Endothelial cell of umbilical vein (primary cell): ENCODE results near the gene KIF3B. TPM values are rescaled to one million over a fixed set of nuclear protein-coding genes. Genes with fewer than 3 reads are reported as not detected.

Experiments
- BruUV-seq: library from RNA; stranded (reverse); fragments of 400-500 nt; replicated peaks from 2 replicates; lab custom pipeline; 2021; lab: Mats Ljungman, UMichigan
- CTCF ChIA-PET: fragments of 300-600, 350-600 bp; sonication (Branson Sonifier 250); formaldehyde crosslinking; loops from one replicate; lab custom pipeline; 2021; ENCODE audit warnings: antibody characterized with exemption, inconsistent platforms; lab: Charles Lee
- POLR2A ChIA-PET: fragments of 300-600, 350-600 bp; sonication (Branson Sonifier 250); formaldehyde crosslinking; loops from one replicate; lab custom pipeline; 2021; ENCODE audit warnings: antibody characterized with exemption, inconsistent platforms; lab: Charles Lee
- DNase-seq: peaks from one replicate; pipeline ENCODE4 v3.0.0-alpha.2; 2011; ENCODE audit warnings: low read depth, low spot score
- FAIRE-seq: peaks from 2 replicates; lab custom pipeline; 2011; peaks lifted over from hg19 to GRCh38; lab: Jason Lieb, UNC
- H2AFZ ChIP-seq: 2 replicates; pipeline ENCODE4 v1.6.0; 2012; ENCODE audit warnings: low read depth, low read length, control low read depth, inconsistent platforms
- H3K27ac ChIP-seq: 2 replicates; pipeline ENCODE4 v1.5.1; 2011; ENCODE audit warnings: low read depth, mild to moderate bottlenecking, control low read depth, low read length, moderate library complexity; ENCODE audit not compliant: insufficient read depth
- H3K27me3 ChIP-seq, 2 experiments: 2 replicates each; pipeline versions ENCODE4 v1.6.0 to v1.6.1; 2011; ENCODE audit warnings: low read length in 2 of 2, mixed read lengths in 1 of 2; ENCODE audit not compliant: control insufficient read depth in 2 of 2, insufficient read depth in 2 of 2
- H3K36me3 ChIP-seq, 2 experiments: 2 replicates in 1 of 2; 3 replicates in 1 of 2; pipeline ENCODE4 v1.5.1; 2011; ENCODE audit warnings: low read length in 2 of 2, mild to moderate bottlenecking in 1 of 2, moderate library complexity in 1 of 2; ENCODE audit not compliant: control insufficient read depth in 2 of 2, insufficient read depth in 2 of 2; ENCODE audit errors: extremely low read depth in 1 of 2
- H3K4me1 ChIP-seq: 3 replicates; pipeline ENCODE4 v1.5.1; 2011; ENCODE audit warnings: mild to moderate bottlenecking, low read length; ENCODE audit not compliant: control insufficient read depth, insufficient read depth; ENCODE audit errors: extremely low read depth
- H3K4me2 ChIP-seq: 2 replicates; pipeline ENCODE4 v1.6.1; 2011; ENCODE audit warnings: low read length, control low read depth, mixed read lengths; ENCODE audit not compliant: insufficient read depth
- H3K4me3 ChIP-seq, 3 experiments: fragments of 200-600 bp in 1 of 3; sonication (generic), shearing (Covaris generic) in 1 of 3; replicated peaks in 1 of 3; 2 replicates each; pipeline ENCODE4 v1.5.1; 2011 to 2016; ENCODE audit warnings: control low read depth in 3 of 3, low read length in 3 of 3, mild to moderate bottlenecking in 2 of 3, inconsistent platforms in 1 of 3, low read depth in 1 of 3, moderate library complexity in 1 of 3; ENCODE audit not compliant: insufficient read depth in 1 of 3
- H3K79me2 ChIP-seq: 2 replicates; pipeline ENCODE4 v1.6.0; 2012; ENCODE audit warnings: low read length, inconsistent platforms; ENCODE audit not compliant: control insufficient read depth, insufficient read depth
- H3K9ac ChIP-seq: replicated peaks from 2 replicates; pipeline ENCODE3; 2011; ENCODE audit warnings: low read length, control low read depth; ENCODE audit not compliant: insufficient read depth; ENCODE audit errors: extremely low read depth
- H3K9me1 ChIP-seq: replicated peaks from 3 replicates; pipeline ENCODE4 v1.6.0; 2011; ENCODE audit warnings: mild to moderate bottlenecking, low read length; ENCODE audit not compliant: control insufficient read depth, insufficient read depth; ENCODE audit errors: extremely low read depth
- H3K9me3 ChIP-seq: replicated peaks from 2 replicates; pipeline ENCODE4 v1.5.1; 2012; ENCODE audit warnings: low read length, inconsistent platforms; ENCODE audit not compliant: control insufficient read depth, insufficient read depth
- H4K20me1 ChIP-seq: replicated peaks from 2 replicates; pipeline ENCODE3; 2011; ENCODE audit warnings: mild to moderate bottlenecking, low read length; ENCODE audit not compliant: control insufficient read depth, insufficient read depth; ENCODE audit errors: extremely low read depth
- EZH2 ChIP-seq: IDR thresholded peaks from 2 replicates; pipeline ENCODE4 v1.6.1; 2012; ENCODE audit warnings: borderline replicate concordance, low read depth, mild to moderate bottlenecking, moderate library complexity, low read length, inconsistent platforms; ENCODE audit not compliant: severe bottlenecking
- FOS ChIP-seq: IDR thresholded peaks from 2 replicates; pipeline ENCODE4 v1.6.1; 2011; ENCODE audit warnings: mild to moderate bottlenecking, low read length, moderate library complexity, borderline replicate concordance; ENCODE audit not compliant: insufficient read depth
- GATA2 ChIP-seq: IDR thresholded peaks from 2 replicates; pipeline ENCODE4 v1.7.0; 2011; ENCODE audit warnings: low read depth, mild to moderate bottlenecking, moderate library complexity, mixed read lengths, low read length; ENCODE audit not compliant: insufficient read length, insufficient read depth
- JUN ChIP-seq: IDR thresholded peaks from 2 replicates; pipeline ENCODE4 v1.6.1; 2011; ENCODE audit warnings: borderline replicate concordance, low read depth; ENCODE audit not compliant: insufficient read length, insufficient read depth
- MAX ChIP-seq: IDR thresholded peaks from 2 replicates; pipeline ENCODE4 v1.6.1; 2011; ENCODE audit not compliant: insufficient read depth, insufficient read length
- MYC ChIP-seq: IDR thresholded peaks from one replicate; pipeline ENCODE4 v1.6.1; 2011; ENCODE audit warnings: mild to moderate bottlenecking, low read depth, low read length
- POLR2A ChIP-seq: IDR thresholded peaks from 2 replicates; pipeline ENCODE4 v1.6.1; 2012; ENCODE audit warnings: low read depth, mild to moderate bottlenecking, control low read depth, low read length
- POLR2AphosphoS5 ChIP-seq: IDR thresholded peaks from 2 replicates; pipeline ENCODE4 v1.6.1; 2012; ENCODE audit warnings: low read depth, mild to moderate bottlenecking, control low read depth, low read length, moderate library complexity; ENCODE audit not compliant: insufficient read depth
- dilution Hi-C: fragments of 300-500 bp; cut with MboI; formaldehyde crosslinking; loops from one replicate; pipeline ENCODE4 v1.15.0; 2019; ENCODE audit warnings: low sequenced_read_pairs; ENCODE audit not compliant: extremely low pct_ligation_motif_present
- intact Hi-C: fragments of 100-400 bp; cut with micrococcal nuclease; formaldehyde crosslinking; loops from one replicate; pipeline ENCODE4 v1.10.0; 2022
- polyA plus RNA-seq, 4 experiments: library from polyadenylated mRNA; depleted of rRNA in 3 of 4; stranded (reverse) in 3 of 4; unstranded in 1 of 4; fragments of >200 nt; gene quantifications; 2 replicates each; pipeline versions ENCODE4 v1.2.1 to v1.2.3, GENCODE V29; 2011 to 2012; ENCODE audit warnings: missing spikeins in 1 of 4
- total RNA-seq: library from RNA; stranded (reverse); gene quantifications from 2 replicates; pipeline ENCODE4 v1.2.3, GENCODE V29; 2021
- TF ChIP-seq, protein P1 (sequence below), 2 donors: IDR thresholded peaks; 1 replicate in 1 of 2; 2 replicates in 1 of 2; pipeline ENCODE4 v1.5.1; 2011; ENCODE audit warnings: low read length in 2 of 2, mild to moderate bottlenecking in 2 of 2, moderate library complexity in 2 of 2, control low read depth in 1 of 2, inconsistent platforms in 1 of 2, low read depth in 1 of 2; ENCODE audit not compliant: insufficient read depth in 1 of 2; ENCODE audit errors: extremely low read depth in 1 of 2

Gene KIF3B
- total and polyA plus RNA-seq, 2 donors (not counting 3 experiments of a cell fraction or from before 2014, with no cell fraction given), result 14.5 to 25.1 TPM

GRCh38 chr20:32301719-32302506 is 24.5 kb downstream of the KIF3B start:
- Histone ChIP-seq H3K36me3 (no peaks in the 10 kb centered on the region), H3K27ac (no peak overlapping the region), H4K20me1 (no peaks in the 10 kb centered on the region), H3K4me1 (peaks cover 10% of the 10 kb centered on the region), H3K9ac (no peak overlapping the region), H2AFZ (no peak overlapping the region), H3K9me3 (no peaks in the 10 kb centered on the region), H3K4me2 (no peak overlapping the region), H3K79me2 (peaks cover 9% of the 10 kb centered on the region), H3K9me1 (no peaks in the 10 kb centered on the region), H3K27me3 (no peaks in the 10 kb centered on the region), H3K4me3 (no peak overlapping the region)
- no peak for DNase-seq
- peak; percentile 61 for FAIRE-seq
- dilution Hi-C loops (no loop called here), intact Hi-C loops (no loop called here)
- BruUV-seq, result no TSS peak
- ChIA-PET POLR2A (no interaction called here), CTCF (no interaction called here)
- TF ChIP-seq MYC (no peak), POLR2A (no peak), POLR2AphosphoS5 (no peak), GATA2 (no peak)

DNA sequence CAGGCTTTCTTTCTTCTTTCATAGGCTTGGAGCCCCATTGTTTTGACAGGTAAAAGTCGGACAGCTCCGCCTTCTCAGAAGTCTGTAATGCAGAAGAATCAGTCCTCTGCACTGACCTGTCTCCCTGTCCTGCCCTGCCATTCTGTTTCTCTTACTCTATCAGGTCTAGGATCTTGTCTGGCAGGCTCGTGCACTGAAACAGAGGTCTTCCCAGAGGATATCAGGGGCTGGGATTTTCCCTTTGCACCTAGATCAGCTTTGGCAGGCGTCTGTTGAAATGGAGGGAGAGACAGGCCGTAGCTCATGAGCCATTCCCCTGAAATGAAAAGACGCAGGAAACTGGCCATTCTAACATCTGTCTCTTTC is 25.0 kb downstream of the KIF3B start:
- CTCF ChIA-PET, result no interaction called here
- no peak overlapping the region for H2AFZ ChIP-seq
- H3K9me1 ChIP-seq, result no peaks in the 10 kb centered on the region
- no peaks in the 10 kb centered on the region for H3K36me3 ChIP-seq
- no TSS peak for BruUV-seq
- DNase-seq (no peak), FAIRE-seq (no peak)
- H3K79me2 ChIP-seq, result peaks cover 7% of the 10 kb centered on the region
- H3K9me3 ChIP-seq, result no peaks in the 10 kb centered on the region
- no peaks in the 10 kb centered on the region for H3K27me3 ChIP-seq
- no peak overlapping the region for H3K27ac ChIP-seq
- POLR2A ChIA-PET, result interaction anchor here (0.6 kb wide), 1 partner anchor 349 kb away, joined by 10 read pairs; no protein-coding TSS in a partner anchor
- TF ChIP-seq JUN (no peak), EZH2 (no peak), MYC (no peak), MAX (no peak), POLR2A (no peak), FOS (no peak), POLR2AphosphoS5 (no peak), GATA2 (no peak)
- TF ChIP-seq, protein P1, sequence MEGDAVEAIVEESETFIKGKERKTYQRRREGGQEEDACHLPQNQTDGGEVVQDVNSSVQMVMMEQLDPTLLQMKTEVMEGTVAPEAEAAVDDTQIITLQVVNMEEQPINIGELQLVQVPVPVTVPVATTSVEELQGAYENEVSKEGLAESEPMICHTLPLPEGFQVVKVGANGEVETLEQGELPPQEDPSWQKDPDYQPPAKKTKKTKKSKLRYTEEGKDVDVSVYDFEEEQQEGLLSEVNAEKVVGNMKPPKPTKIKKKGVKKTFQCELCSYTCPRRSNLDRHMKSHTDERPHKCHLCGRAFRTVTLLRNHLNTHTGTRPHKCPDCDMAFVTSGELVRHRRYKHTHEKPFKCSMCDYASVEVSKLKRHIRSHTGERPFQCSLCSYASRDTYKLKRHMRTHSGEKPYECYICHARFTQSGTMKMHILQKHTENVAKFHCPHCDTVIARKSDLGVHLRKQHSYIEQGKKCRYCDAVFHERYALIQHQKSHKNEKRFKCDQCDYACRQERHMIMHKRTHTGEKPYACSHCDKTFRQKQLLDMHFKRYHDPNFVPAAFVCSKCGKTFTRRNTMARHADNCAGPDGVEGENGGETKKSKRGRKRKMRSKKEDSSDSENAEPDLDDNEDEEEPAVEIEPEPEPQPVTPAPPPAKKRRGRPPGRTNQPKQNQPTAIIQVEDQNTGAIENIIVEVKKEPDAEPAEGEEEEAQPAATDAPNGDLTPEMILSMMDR (IDR thresholded peaks at IDR 0.05; ENCODE audit: extremely low read depth in 1 of 2, insufficient read depth in 1 of 2, low read depth in 1 of 2, low read length in 2 of 2), result no peak
- H3K4me2 ChIP-seq, result no peak overlapping the region
- no peaks in the 10 kb centered on the region for H4K20me1 ChIP-seq
- H3K9ac ChIP-seq, result no peak overlapping the region
- peaks cover 10% of the 10 kb centered on the region for H3K4me1 ChIP-seq
- dilution Hi-C loops, result no loop called here
- intact Hi-C loops, result no loop called here
- no peak overlapping the region for H3K4me3 ChIP-seq
